Skeletal muscle satellite cell (primary cell): Measurements from ENCODE around the gene NMNAT3.

ENCODE experiments used
- H3K27me3 ChIP-seq: 2 replicates; pipeline ENCODE4 v1.7.0; 2013; ENCODE audit warnings: low read length; ENCODE audit not compliant: control insufficient read depth, insufficient read depth
- H3K36me3 ChIP-seq: 2 replicates; pipeline ENCODE4 v1.7.0; 2013; ENCODE audit warnings: mild to moderate bottlenecking, control low read depth, low read length; ENCODE audit not compliant: insufficient read depth
- H3K4me1 ChIP-seq: 2 replicates; pipeline ENCODE4 v1.7.0; 2013; ENCODE audit warnings: low read length; ENCODE audit not compliant: control insufficient read depth, insufficient read depth
- H3K4me2 ChIP-seq: 2 replicates; pipeline ENCODE4 v1.7.0; 2013; ENCODE audit warnings: mild to moderate bottlenecking, low read length
- H3K4me3 ChIP-seq: 2 replicates; pipeline ENCODE4 v1.7.0; 2013; ENCODE audit warnings: low read length
- H3K9ac ChIP-seq: 2 replicates; pipeline ENCODE4 v1.7.0; 2013; ENCODE audit warnings: mild to moderate bottlenecking, low read depth, low read length, moderate library complexity
- H3K9me3 ChIP-seq: replicated peaks from 2 replicates; pipeline ENCODE4 v1.7.0; 2013; ENCODE audit warnings: mild to moderate bottlenecking, control low read depth, low read length

Gene NMNAT3

DNA sequence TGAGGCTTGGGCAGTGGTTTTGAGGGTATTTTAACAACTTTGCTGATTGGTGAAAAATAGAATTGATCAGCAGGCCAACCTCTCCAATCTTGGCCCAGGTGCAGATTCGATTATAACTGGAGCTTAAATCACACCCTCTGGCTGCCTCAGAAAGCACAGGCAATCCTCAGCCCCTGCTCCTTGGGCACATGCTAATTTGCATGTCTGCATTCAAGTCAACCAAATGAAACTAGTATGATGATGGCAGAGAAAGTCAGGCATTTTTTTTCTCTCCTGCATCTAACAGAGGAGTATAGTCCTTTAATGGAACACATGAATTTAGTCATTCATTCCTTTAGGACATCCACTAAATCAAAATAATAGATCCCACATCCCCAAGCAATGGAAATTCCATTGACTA lies 16.8 kb upstream of the NMNAT3 start:
- Histone ChIP-seq H3K36me3 (no peaks in the 10 kb centered on the region), H3K4me1 (no peaks in the 10 kb centered on the region), H3K27me3 (peaks cover 8% of the 10 kb centered on the region), H3K4me2 (no peak overlapping the region), H3K9me3 (no peaks in the 10 kb centered on the region), H3K4me3 (no peak overlapping the region), H3K9ac (no peak overlapping the region)

DNA sequence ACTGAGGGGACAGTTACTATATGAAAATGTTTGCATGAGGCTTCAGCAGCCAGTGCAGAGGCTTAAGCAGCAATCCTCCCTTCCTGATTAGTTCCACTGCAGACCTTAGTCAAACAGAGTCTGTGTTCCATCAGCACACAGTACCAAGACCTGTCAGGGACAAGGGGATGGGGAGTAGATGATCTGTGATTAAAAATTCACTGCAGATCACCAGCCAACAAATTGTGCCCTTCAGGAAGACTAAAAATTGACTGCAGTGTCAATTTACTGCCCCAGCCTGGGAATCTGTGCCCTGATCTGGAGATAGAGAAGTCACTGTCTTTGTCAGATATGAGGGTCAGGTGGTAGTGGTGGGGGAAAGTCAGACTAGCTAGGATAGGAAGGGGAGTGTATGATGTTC lies 13.8 kb upstream of the NMNAT3 start:
- Histone ChIP-seq H3K9ac (no peak overlapping the region), H3K36me3 (no peaks in the 10 kb centered on the region), H3K27me3 (peaks cover 22% of the 10 kb centered on the region), H3K4me1 (no peaks in the 10 kb centered on the region), H3K4me2 (no peak overlapping the region), H3K9me3 (no peaks in the 10 kb centered on the region), H3K4me3 (no peak overlapping the region)

DNA sequence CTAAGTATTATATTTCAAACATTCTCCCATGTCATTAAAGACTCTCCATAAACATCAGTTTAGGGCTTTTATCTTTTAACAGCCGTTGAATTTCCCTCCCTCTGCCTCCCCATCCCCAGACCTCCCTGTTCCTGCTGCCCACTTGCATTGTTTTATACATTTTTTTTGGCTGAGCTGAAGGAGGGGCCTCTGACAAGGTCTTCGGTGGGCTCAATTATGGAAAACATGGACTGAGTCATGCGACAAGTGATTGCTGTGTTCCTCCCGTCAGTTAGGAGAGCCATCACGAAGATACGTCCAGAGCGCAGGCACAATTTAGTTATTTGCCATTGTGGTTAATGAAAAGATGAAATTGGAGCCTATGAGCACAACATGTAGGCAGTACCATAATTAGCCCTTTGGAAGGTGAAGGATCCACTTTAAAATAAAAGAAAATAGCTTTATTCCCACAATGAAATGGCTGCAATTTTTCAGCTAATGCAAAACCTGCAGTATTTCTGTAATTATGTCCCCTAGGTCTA lies 12.0 kb upstream of the NMNAT3 start:
- peaks cover 31% of the 10 kb centered on the region for H3K27me3 ChIP-seq
- H3K9ac ChIP-seq, result no peak overlapping the region
- no peaks in the 10 kb centered on the region for H3K9me3 ChIP-seq
- H3K4me1 ChIP-seq, result no peaks in the 10 kb centered on the region
- H3K36me3 ChIP-seq, result no peaks in the 10 kb centered on the region
- no peak overlapping the region for H3K4me3 ChIP-seq
- H3K4me2 ChIP-seq, result no peak overlapping the region

DNA sequence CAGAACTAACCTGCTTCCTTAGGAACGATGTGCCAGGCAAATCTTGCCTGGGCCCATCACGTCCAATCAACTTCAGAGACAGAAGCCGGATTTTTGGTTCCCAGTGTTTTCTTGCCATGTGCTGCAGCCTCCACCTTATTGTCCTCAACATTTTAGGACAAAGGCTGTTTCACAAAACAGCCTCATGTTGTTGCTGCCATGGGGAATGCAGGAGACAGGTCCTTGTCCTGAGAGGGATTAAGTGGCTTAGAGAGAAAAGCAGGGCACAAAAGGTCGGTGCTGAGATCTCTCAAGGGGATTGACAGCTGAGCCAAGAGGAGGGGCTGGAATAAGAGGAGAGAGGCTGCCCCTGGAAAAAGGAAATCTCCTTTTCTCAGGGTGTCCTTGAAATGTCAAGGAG lies 11.3 kb upstream of the NMNAT3 start:
- H3K9me3 ChIP-seq, result no peaks in the 10 kb centered on the region
- H3K4me2 ChIP-seq, result no peak overlapping the region
- no peak overlapping the region for H3K9ac ChIP-seq
- H3K27me3 ChIP-seq, result peaks cover 38% of the 10 kb centered on the region
- H3K4me1 ChIP-seq, result no peaks in the 10 kb centered on the region
- no peaks in the 10 kb centered on the region for H3K36me3 ChIP-seq
- H3K4me3 ChIP-seq, result no peak overlapping the region

DNA sequence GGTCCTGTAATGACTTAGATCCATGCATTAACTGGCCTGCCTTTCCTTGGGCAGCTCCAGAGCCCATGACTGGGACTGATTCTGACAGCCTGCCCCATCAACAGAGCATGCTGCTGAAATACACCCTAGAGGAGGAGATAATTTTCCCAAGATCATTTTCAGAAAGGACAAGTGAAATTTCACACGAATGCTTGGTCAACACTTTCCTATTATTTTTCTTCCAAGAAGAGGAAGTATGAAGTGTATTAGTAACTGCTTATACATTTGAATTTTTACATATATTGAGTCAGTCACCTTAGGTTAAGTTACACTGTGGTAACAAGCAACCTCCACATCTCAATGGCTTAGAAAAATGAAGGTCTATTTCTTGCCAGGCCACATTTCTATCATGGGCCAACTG lies 9.7 kb upstream of the NMNAT3 start:
- H3K27me3 ChIP-seq, result peaks cover 38% of the 10 kb centered on the region
- no peak overlapping the region for H3K4me3 ChIP-seq
- H3K9ac ChIP-seq, result no peak overlapping the region
- no peaks in the 10 kb centered on the region for H3K4me1 ChIP-seq
- no peaks in the 10 kb centered on the region for H3K9me3 ChIP-seq
- H3K4me2 ChIP-seq, result no peak overlapping the region
- H3K36me3 ChIP-seq, result no peaks in the 10 kb centered on the region

DNA sequence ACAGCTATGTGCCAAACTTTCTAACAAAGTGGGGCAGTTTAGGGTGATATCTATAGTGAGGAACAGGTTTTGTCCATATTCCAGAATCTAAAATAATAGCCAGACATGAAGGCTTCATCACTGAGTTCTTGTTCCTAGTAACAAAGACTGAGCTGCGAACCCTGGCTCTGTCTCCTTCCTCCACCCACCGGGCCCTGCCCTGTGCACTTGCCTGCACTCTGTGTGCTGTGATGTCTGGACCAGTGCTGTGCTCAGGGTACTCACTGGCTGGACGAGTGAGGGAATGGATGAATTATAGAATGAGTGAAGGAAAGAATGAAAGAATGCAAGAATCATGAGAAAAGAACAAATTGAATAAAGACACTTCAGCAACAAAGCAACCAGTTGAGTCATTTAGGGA lies 8.9 kb upstream of the NMNAT3 start:
- Histone ChIP-seq H3K4me1 (no peaks in the 10 kb centered on the region), H3K9me3 (no peaks in the 10 kb centered on the region), H3K4me3 (no peak overlapping the region), H3K9ac (no peak overlapping the region), H3K4me2 (no peak overlapping the region), H3K36me3 (no peaks in the 10 kb centered on the region), H3K27me3 (peaks cover 38% of the 10 kb centered on the region)

DNA sequence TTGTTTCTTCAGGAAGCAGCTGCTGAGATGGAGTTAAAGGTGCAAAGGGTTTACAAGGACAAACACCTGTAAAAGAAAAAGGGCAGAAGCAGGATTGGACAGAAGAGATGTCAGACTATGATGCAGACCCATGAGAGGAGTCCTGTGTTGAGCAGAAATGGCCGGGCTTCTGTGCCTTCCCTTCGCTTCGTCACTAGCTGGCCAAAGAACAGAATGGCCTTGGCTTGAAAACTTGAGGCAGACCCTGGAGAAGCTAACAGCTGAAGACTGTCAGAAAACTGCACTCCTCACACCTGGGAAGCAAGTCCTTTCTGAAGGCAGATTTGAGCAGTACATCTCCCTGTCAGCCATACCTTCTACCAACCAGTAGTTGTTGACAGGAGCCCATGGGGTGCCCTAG lies 8.4 kb upstream of the NMNAT3 start:
- H3K27me3 ChIP-seq, result peaks cover 36% of the 10 kb centered on the region
- H3K9ac ChIP-seq, result no peak overlapping the region
- H3K4me2 ChIP-seq, result no peak overlapping the region
- no peak overlapping the region for H3K4me3 ChIP-seq
- no peaks in the 10 kb centered on the region for H3K36me3 ChIP-seq
- no peaks in the 10 kb centered on the region for H3K4me1 ChIP-seq
- no peaks in the 10 kb centered on the region for H3K9me3 ChIP-seq

DNA sequence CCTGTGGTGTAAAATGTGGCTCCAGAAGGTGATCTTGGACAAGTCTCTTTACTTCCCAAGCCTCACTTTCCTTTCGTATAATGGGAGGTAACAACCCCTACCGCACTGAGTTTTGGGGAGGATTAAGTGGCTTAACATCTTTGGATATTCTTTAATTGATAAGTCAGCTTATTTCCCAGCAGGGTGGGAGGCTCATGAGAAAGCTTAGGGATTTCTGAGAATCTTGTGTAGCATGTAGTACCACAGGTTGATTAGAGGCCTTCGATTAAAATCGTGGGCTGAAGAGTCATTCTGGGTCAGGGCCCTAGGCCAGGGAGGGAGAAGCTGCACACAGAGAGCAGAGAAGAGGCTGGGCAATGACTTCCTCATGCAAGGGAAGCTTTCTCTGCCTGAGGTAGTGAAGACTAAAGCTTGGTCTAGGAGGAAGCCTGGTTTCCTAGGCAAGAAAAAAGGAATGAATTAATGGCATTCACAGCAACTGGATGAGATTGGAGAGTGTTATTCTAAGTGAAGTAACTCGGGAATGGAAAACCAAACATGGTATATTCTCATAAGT lies 1.5 kb upstream of the NMNAT3 start:
- Histone ChIP-seq H3K9me3 (no peaks in the 10 kb centered on the region), H3K36me3 (no peaks in the 10 kb centered on the region)

DNA sequence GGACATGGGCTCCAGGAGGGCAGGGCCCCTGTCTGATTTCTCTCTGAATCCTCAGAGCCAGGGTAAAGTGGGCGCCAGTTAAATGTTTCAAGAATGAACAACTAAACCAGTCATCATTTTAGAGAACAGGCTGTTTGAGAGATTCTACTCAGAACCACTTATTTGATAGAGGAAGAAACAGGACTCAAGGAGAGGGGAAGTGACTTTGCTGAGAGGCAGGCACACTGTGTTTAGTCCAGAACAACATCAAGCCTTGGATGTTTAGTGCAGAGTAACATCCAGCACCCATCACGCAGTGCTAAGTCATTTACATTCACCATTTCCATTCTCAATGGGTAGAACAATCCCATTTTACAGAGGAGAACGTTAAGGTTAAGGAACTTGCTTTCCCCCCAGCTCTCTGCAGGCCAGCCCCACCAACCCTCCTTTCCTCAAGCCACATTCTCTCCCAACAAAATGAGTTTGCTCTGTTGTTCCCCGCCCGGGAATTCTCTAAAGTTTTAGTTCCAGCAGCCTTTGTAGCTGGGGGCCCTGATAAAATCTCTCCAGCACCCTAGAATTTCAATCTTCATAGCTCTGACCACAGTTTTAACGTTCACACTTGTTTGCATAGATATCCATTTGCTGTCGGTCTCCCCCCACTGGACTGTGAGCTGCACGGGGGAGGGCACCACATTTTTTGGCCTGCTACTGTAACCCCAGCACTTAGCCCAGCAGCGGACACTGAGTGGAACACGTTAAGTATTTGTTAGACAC lies 962 bp downstream of the NMNAT3 start:
- Histone ChIP-seq H3K4me1 (no peaks in the 10 kb centered on the region), H3K4me2 (peak overlapping the region; percentile 82), H3K9me3 (no peaks in the 10 kb centered on the region), H3K27me3 (peaks cover 60% of the 10 kb centered on the region), H3K9ac (no peak overlapping the region), H3K36me3 (no peaks in the 10 kb centered on the region), H3K4me3 (peak overlapping the region; percentile 66)

More for the DNA sequence above, 1.5 kb upstream of the NMNAT3 start:
- Histone ChIP-seq H3K9ac (no peak overlapping the region), H3K27me3 (peaks cover 50% of the 10 kb centered on the region), H3K4me2 (no peak overlapping the region), H3K4me1 (no peaks in the 10 kb centered on the region), H3K4me3 (no peak overlapping the region)

DNA sequence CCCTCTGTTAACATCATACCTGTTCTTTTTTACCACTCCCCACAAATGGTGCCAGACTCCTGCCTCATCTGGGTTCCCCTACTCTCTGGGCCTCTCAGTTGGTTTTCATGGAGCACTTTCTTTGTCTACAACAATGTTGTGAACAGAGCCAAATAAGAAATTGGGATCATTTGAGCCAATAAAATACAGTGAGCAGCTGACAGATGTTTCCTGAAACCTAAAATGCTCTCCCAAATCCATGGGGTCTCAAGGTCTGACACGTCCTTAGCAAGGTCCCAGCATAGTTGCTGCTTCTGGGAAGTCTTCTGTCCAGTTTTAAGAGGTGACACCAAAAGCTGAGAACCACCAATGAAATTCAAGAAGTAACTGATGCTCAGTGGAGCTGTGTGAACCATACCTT lies 1.7 kb downstream of the NMNAT3 start:
- no peaks in the 10 kb centered on the region for H3K9me3 ChIP-seq
- no peak overlapping the region for H3K4me3 ChIP-seq
- H3K4me1 ChIP-seq, result no peaks in the 10 kb centered on the region
- H3K36me3 ChIP-seq, result no peaks in the 10 kb centered on the region
- no peak overlapping the region for H3K4me2 ChIP-seq
- no peak overlapping the region for H3K9ac ChIP-seq
- peaks cover 60% of the 10 kb centered on the region for H3K27me3 ChIP-seq

DNA sequence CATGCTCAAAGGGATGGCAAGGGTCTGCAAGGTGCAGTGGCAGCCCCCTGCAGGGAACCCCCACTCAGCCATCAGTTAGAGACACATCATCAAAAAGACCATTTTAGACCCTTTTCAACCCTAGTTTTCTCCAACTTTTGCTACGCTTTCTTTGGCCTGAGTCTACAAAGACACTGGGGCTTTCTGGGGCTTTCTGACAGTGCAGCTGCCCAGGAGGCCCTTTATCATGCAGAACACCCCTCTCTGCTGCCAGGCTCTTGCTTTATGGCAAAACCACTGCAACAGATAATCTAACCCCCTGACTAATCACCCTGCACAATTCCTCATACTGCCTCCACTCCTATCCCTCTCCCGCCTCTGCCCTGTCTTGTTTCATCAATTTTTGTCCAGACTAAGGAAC lies 2.4 kb downstream of the NMNAT3 start:
- no peaks in the 10 kb centered on the region for H3K36me3 ChIP-seq
- H3K27me3 ChIP-seq, result peaks cover 61% of the 10 kb centered on the region
- H3K9me3 ChIP-seq, result no peaks in the 10 kb centered on the region
- H3K4me2 ChIP-seq, result no peak overlapping the region
- H3K4me1 ChIP-seq, result no peaks in the 10 kb centered on the region
- no peak overlapping the region for H3K4me3 ChIP-seq
- H3K9ac ChIP-seq, result no peak overlapping the region
